Natural killer cell (primary cell): ENCODE measurements around the gene MAPKAPK2. TPM values are rescaled to one million over a fixed set of nuclear protein-coding genes. Genes with fewer than 3 reads are reported as not detected.

Source experiments
- ATAC-seq, 3 donors: fragments of 150-1000 bp in 2 of 3; fragments of 200-7000 bp in 1 of 3; cut with Tn5 transposase; 1 replicate in 1 of 3; 2 replicates in 2 of 3; pipeline ENCODE4 v1.10.0; 2021; ENCODE audit warnings: mild to moderate bottlenecking in 2 of 3, moderate library complexity in 2 of 3
- DNase-seq, 2 donors: peaks; one replicate each; pipeline versions ENCODE4 v3.0.0 to v3.0.0-alpha.2; 2013 to 2021; ENCODE audit warnings: mixed read lengths in 1 of 2
- H3K27ac ChIP-seq: one replicate; pipeline ENCODE4 v1.5.1; 2013; ENCODE audit warnings: mild to moderate bottlenecking, low read length
- H3K27me3 ChIP-seq: one replicate; pipeline ENCODE4 v1.6.1; 2013; ENCODE audit warnings: low read length; ENCODE audit not compliant: control insufficient read depth, insufficient read depth
- H3K36me3 ChIP-seq: one replicate; pipeline ENCODE4 v1.6.1; 2013; ENCODE audit warnings: low read length; ENCODE audit not compliant: control insufficient read depth, insufficient read depth
- H3K4me1 ChIP-seq: one replicate; pipeline ENCODE4 v1.6.1; 2013; ENCODE audit warnings: low read length; ENCODE audit not compliant: control insufficient read depth, insufficient read depth
- H3K4me3 ChIP-seq: one replicate; pipeline ENCODE4 v1.5.1; 2013; ENCODE audit warnings: low read length
- H3K9me3 ChIP-seq: one replicate; pipeline ENCODE4 v1.6.1; 2013; ENCODE audit warnings: low read length; ENCODE audit not compliant: control insufficient read depth, insufficient read depth
- H3K27ac Mint-ChIP-seq, 2 donors: one replicate each; pipeline ENCODE4 v1.8.0; 2022; ENCODE audit warnings: mild to moderate bottlenecking in 2 of 2, mixed read lengths in 2 of 2, moderate library complexity in 1 of 2
- H3K27me3 Mint-ChIP-seq, 2 donors: one replicate each; pipeline ENCODE4 v1.8.0; 2022; ENCODE audit warnings: low read depth in 2 of 2, mixed read lengths in 2 of 2
- H3K36me3 Mint-ChIP-seq: one replicate; pipeline ENCODE4 v1.8.0; 2022; ENCODE audit warnings: mixed read lengths
- H3K4me1 Mint-ChIP-seq, 2 donors: one replicate each; pipeline ENCODE4 v1.8.0; 2022; ENCODE audit warnings: mixed read lengths in 2 of 2
- H3K4me3 Mint-ChIP-seq: one replicate; pipeline ENCODE4 v1.8.0; 2022; ENCODE audit warnings: mild to moderate bottlenecking, moderate library complexity, mixed read lengths
- H3K9me3 Mint-ChIP-seq, 2 donors: one replicate each; pipeline ENCODE4 v1.8.0; 2022; ENCODE audit warnings: mixed read lengths in 2 of 2
- WGBS: methylation state at CpG from one replicate; pipeline ENCODE4 v1.1.7; 2013; ENCODE audit warnings: missing lambda C conversion rate; ENCODE audit not compliant: insufficient coverage; 5-methylcytosine and 5-hydroxymethylcytosine counted together
- intact Hi-C: fragments of 100-400 bp; cut with micrococcal nuclease; formaldehyde crosslinking; loops from one replicate; pipeline ENCODE4 v1.14.2; 2022
- total RNA-seq, 4 donors: library from RNA; stranded (reverse); fragments of 120-200 nt in 1 of 4; gene quantifications; one replicate each; pipeline versions ENCODE4 v1.2.3 to v1.2.4, GENCODE V29; 2013 to 2022
- TF ChIP-seq, protein P1 (sequence below): fragments of 200-600 bp; IDR thresholded peaks from one replicate; pipeline ENCODE4 v1.8.0; 2022; ENCODE audit warnings: antibody characterized with exemption

MAPKAPK2 gene
- total RNA-seq = 100 to 1,000 TPM; 137 to 197 (median 178) TPM
- total RNA-seq (2013) = 66.0 TPM

- Mint-ChIP-seq H3K27me3 (no peaks in the 10 kb centered on the region), H3K27ac (peak within 1 kb of the TSS; percentile 96), H3K4me3 (peak within 1 kb of the TSS; percentile 89), H3K36me3 (no peaks in the 10 kb centered on the region), H3K9me3 (no peaks in the 10 kb centered on the region), H3K4me1 (peaks cover 34 to 49% of the 10 kb centered on the region in 2 donors)
- Histone ChIP-seq H3K36me3 (no peaks in the 10 kb centered on the region), H3K27ac (peak within 1 kb of the TSS; percentile 83), H3K9me3 (no peaks in the 10 kb centered on the region), H3K4me3 (peak within 1 kb of the TSS; percentile 92), H3K4me1 (peaks cover 47% of the 10 kb centered on the region), H3K27me3 (no peaks in the 10 kb centered on the region)
- WGBS = under 1% methylated on average over 69 of the region's 82 CpGs
- intact Hi-C loops = loop anchor here (2.0 to 5.0 kb wide), 2 partner anchors 30 to 43 kb away; no protein-coding TSS in a partner anchor
- TF ChIP-seq, protein P1, sequence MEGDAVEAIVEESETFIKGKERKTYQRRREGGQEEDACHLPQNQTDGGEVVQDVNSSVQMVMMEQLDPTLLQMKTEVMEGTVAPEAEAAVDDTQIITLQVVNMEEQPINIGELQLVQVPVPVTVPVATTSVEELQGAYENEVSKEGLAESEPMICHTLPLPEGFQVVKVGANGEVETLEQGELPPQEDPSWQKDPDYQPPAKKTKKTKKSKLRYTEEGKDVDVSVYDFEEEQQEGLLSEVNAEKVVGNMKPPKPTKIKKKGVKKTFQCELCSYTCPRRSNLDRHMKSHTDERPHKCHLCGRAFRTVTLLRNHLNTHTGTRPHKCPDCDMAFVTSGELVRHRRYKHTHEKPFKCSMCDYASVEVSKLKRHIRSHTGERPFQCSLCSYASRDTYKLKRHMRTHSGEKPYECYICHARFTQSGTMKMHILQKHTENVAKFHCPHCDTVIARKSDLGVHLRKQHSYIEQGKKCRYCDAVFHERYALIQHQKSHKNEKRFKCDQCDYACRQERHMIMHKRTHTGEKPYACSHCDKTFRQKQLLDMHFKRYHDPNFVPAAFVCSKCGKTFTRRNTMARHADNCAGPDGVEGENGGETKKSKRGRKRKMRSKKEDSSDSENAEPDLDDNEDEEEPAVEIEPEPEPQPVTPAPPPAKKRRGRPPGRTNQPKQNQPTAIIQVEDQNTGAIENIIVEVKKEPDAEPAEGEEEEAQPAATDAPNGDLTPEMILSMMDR = no peak
- DNase-seq (peak; percentile 75 to 88), ATAC-seq (peak; percentile 74 to 86 (median 81))
Observed at GRCh38 chr1:206684478-206685333, at the start of gene MAPKAPK2. Gene MAPKAPK2 (plus strand): TSS chr1:206684905. CDS start chr1:206685230, 325 bp downstream.

DNA sequence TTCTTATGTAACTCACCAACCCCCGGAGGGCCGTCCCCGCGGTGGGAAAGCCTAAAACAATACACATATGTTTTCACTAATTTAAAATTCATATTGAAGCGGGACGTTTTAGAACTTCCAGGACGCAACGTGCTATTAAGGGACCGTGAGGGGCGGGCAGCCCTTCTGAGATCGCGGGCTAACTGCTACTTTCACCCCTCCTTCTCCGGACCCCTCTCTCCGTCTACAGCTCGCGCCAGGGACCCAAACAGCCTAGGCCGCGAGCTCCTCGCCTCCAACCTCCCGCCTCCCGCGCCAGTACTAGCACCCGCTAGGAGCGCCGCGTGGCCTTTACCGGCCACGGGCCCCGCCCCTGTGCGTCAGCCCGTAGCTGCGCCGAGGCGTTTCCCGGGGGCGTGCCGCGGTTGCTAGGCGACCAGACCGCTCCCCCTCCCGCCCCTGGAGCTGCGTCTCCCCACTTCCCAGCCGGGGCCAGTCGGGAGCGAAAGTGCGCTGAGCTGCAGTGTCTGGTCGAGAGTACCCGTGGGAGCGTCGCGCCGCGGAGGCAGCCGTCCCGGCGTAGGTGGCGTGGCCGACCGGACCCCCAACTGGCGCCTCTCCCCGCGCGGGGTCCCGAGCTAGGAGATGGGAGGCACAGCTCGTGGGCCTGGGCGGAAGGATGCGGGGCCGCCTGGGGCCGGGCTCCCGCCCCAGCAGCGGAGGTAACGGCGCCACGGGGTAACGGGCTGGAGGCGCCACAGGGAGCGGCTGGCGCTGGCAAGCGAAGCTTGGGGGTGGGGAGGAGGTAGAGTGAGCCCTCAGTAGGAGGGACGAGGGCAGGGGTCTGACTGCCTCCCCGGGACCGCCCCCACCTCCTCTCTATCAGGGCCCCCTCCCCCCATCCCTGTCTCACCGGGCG is 49.4 kb upstream of the MAPKAPK2 start, which contains the start of gene DYRK3:
TSS of gene DYRK3 (plus strand) at position 457 of the 898 bp plus-strand sequence. CDS start at position 625, 168 bp downstream.
- H3K27me3 ChIP-seq = peaks cover 8% of the 10 kb centered on the region
- intact Hi-C loops = loop anchor here (10.0 kb wide), 2 partner anchors 169 to 279 kb away; no protein-coding TSS in a partner anchor
- DNase-seq (peak; percentile 78 to 94), ATAC-seq (peak; percentile 94 to 96 (median 95))
- no peaks in the 10 kb centered on the region for H3K36me3 ChIP-seq
- peak within 1 kb of the TSS; percentile 48 for H3K4me3 ChIP-seq
- Mint-ChIP-seq H3K36me3 (no peaks in the 10 kb centered on the region), H3K4me1 (peaks cover 10 to 21% of the 10 kb centered on the region in 2 donors), H3K27me3 (peaks cover 20 to 31% of the 10 kb centered on the region in 2 donors), H3K4me3 (peak within 1 kb of the TSS; percentile 92), H3K9me3 (no peaks in the 10 kb centered on the region), H3K27ac (peak within 1 kb of the TSS; percentile 56 to 79)
- H3K27ac ChIP-seq = no peak within 1 kb of the TSS
- no peaks in the 10 kb centered on the region for H3K9me3 ChIP-seq
- peaks cover 17% of the 10 kb centered on the region for H3K4me1 ChIP-seq
- TF ChIP-seq, protein P1 = no peak
- under 1% methylated on average over 78 of the region's 84 CpGs for WGBS

DNA sequence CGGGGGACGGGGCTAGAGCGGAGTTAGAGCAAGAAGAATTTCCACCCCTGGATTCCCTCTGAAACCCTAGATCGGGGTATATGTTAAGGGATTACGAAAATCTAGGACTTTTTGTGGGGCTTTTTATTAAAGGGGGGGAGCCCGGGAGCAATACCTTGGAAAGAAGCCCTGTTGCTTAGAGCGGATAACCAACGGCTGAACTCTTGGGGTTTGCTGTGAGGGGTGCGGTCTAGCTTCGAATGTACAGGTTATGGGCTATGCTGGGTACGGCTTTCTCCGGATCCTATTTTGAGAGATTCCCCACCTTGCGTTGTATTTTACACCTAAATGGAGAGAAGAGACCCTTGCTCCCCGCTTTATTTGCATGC is 48.7 kb upstream of the MAPKAPK2 start:
- Mint-ChIP-seq H3K27ac (peak overlapping the region in 1 of 2 donors; percentile 79), H3K4me1 (peaks cover 10 to 21% of the 10 kb centered on the region in 2 donors), H3K4me3 (peak overlapping the region; percentile 69), H3K9me3 (no peaks in the 10 kb centered on the region), H3K36me3 (no peaks in the 10 kb centered on the region), H3K27me3 (peaks cover 20 to 31% of the 10 kb centered on the region in 2 donors)
- Histone ChIP-seq H3K9me3 (no peaks in the 10 kb centered on the region), H3K27ac (no peak overlapping the region), H3K4me1 (peaks cover 17% of the 10 kb centered on the region), H3K36me3 (no peaks in the 10 kb centered on the region), H3K27me3 (peaks cover 8% of the 10 kb centered on the region), H3K4me3 (peak overlapping the region; percentile 48)
- 4% methylated on average over 13 of the region's 14 CpGs for WGBS
- TF ChIP-seq, protein P1 = no peak
- ATAC-seq (no peak), DNase-seq (peak in 1 of 2 donors; percentile 39)
- intact Hi-C loops = loop anchor here (10.0 kb wide), 2 partner anchors 169 to 279 kb away; no protein-coding TSS in a partner anchor
